Tibial nerve (tissue), 4 donors: Measurements from ENCODE around the gene KCNK7. TPM values are rescaled to one million over a fixed set of nuclear protein-coding genes. Genes with fewer than 3 reads are reported as not detected.
A peak's percentile ranks its signal among the peaks of the same experiment; 100 is the strongest.
"Not testable (repeated sequence)": the region's sequence is repeated elsewhere in the genome, so short reads cannot be mapped to it uniquely, and the experiment has no call there.

Experiments
- DNase-seq, 2 donors: peaks; one replicate each; pipeline ENCODE4 v3.0.0-alpha.2; 2019; ENCODE audit warnings: low spot score in 2 of 2
- H3K27ac ChIP-seq, 4 donors: fragments of 200-600 bp; sonication (generic) in 3 of 4; one replicate each; pipeline ENCODE4 v1.5.1; 2017 to 2019; ENCODE audit warnings: mild to moderate bottlenecking in 1 of 4
- H3K27me3 ChIP-seq, 2 donors: fragments of 200-600 bp; sonication (generic) in 1 of 2; one replicate each; pipeline versions ENCODE4 v1.5.1 to v1.6.0; 2017 to 2019
- H3K36me3 ChIP-seq, 3 donors: fragments of 200-600 bp; sonication (generic); one replicate each; pipeline ENCODE4 v1.5.1; 2018 to 2019
- H3K4me1 ChIP-seq, 4 donors: fragments of 200-600 bp; sonication (generic) in 3 of 4; one replicate each; pipeline ENCODE4 v1.5.1; 2017 to 2019
- H3K4me3 ChIP-seq, 4 donors: fragments of 200-600 bp; sonication (generic) in 3 of 4; one replicate each; pipeline ENCODE4 v1.5.1; 2017 to 2019; ENCODE audit warnings: mild to moderate bottlenecking in 1 of 4, moderate library complexity in 1 of 4
- H3K9me3 ChIP-seq, 4 donors: fragments of 200-600 bp; sonication (generic) in 3 of 4; one replicate each; pipeline ENCODE4 v1.5.1; 2017 to 2019
- EP300 ChIP-seq, 2 donors: sonication (generic); formaldehyde crosslinking; IDR thresholded peaks; one replicate each; pipeline ENCODE4 v1.6.1; 2017; ENCODE audit warnings: antibody characterized with exemption in 2 of 2, mild to moderate bottlenecking in 1 of 2
- POLR2A ChIP-seq, 2 donors: fragments of 450-650 bp; IDR thresholded peaks; one replicate each; pipeline ENCODE4 v1.6.1; 2017; ENCODE audit warnings: antibody characterized with exemption in 2 of 2, mild to moderate bottlenecking in 2 of 2, moderate library complexity in 2 of 2
- WGBS, 2 donors: methylation state at CpG; one replicate each; pipeline ENCODE4 v1.1.5; 2018; 5-methylcytosine and 5-hydroxymethylcytosine counted together
- total RNA-seq, 4 donors: library from RNA; depleted of rRNA; stranded (reverse); fragments of >200 nt; gene quantifications; one replicate each; pipeline ENCODE4 v1.1.0, GENCODE V29; 2016
- TF ChIP-seq, protein P1 (sequence below), 5 experiments: fragments of 200-600 bp in 3 of 5; fragments of 450-650 bp in 2 of 5; sonication (generic) in 3 of 5; IDR thresholded peaks; one replicate each; pipeline ENCODE4 v1.5.1; 2016 to 2019; ENCODE audit warnings: antibody characterized with exemption in 5 of 5, mild to moderate bottlenecking in 3 of 5, moderate library complexity in 2 of 5

Gene KCNK7
- total RNA-seq, 4 donors from 2014 or later = 0.63 to 3.3 (median 1.2) TPM; not detected in 1

DNA sequence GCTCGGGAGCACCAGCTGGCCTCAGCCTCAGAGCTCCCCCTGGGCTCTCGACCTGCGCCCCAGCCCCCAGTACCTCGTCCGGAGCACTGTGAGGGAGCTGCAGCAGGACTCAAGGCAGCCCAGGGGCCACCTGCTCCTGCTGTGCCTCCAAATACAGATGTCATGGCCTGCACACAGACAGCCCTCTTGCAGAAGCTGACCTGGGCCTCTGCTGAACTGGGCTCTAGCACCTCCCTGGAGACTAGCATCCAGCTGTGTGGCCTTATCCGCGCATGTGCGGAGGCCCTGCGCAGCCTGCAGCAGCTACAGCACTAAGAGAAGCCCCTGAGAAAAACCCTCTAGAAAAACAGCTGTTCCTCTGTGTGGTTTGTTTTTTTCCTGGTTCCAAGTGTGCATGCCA, 24.2 kb downstream of the KCNK7 start:
- H3K9me3 ChIP-seq = no peaks in the 10 kb centered on the region
- H3K27ac ChIP-seq = peak overlapping the region; percentile 86 to 95 (median 91)
- WGBS, 2 donors = 53% methylated on average over 6 to 9 of the region's 9 CpGs
- DNase-seq = no peak
- H3K36me3 ChIP-seq = peaks cover 0 to 5% (median 0%) of the 10 kb centered on the region in 3 donors
- peaks cover 0 to 80% (median 57%) of the 10 kb centered on the region in 4 donors for H3K4me1 ChIP-seq
- H3K27me3 ChIP-seq = no peaks in the 10 kb centered on the region
- no peak for TF ChIP-seq POLR2A (IDR thresholded peaks at IDR 0.05)
- no peak for TF ChIP-seq EP300 (IDR thresholded peaks at IDR 0.05)
- TF ChIP-seq, protein P1, sequence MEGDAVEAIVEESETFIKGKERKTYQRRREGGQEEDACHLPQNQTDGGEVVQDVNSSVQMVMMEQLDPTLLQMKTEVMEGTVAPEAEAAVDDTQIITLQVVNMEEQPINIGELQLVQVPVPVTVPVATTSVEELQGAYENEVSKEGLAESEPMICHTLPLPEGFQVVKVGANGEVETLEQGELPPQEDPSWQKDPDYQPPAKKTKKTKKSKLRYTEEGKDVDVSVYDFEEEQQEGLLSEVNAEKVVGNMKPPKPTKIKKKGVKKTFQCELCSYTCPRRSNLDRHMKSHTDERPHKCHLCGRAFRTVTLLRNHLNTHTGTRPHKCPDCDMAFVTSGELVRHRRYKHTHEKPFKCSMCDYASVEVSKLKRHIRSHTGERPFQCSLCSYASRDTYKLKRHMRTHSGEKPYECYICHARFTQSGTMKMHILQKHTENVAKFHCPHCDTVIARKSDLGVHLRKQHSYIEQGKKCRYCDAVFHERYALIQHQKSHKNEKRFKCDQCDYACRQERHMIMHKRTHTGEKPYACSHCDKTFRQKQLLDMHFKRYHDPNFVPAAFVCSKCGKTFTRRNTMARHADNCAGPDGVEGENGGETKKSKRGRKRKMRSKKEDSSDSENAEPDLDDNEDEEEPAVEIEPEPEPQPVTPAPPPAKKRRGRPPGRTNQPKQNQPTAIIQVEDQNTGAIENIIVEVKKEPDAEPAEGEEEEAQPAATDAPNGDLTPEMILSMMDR (IDR thresholded peaks at IDR 0.05) = no peak
- H3K4me3 ChIP-seq = peak overlapping the region; percentile 61 to 88 (median 71)

DNA sequence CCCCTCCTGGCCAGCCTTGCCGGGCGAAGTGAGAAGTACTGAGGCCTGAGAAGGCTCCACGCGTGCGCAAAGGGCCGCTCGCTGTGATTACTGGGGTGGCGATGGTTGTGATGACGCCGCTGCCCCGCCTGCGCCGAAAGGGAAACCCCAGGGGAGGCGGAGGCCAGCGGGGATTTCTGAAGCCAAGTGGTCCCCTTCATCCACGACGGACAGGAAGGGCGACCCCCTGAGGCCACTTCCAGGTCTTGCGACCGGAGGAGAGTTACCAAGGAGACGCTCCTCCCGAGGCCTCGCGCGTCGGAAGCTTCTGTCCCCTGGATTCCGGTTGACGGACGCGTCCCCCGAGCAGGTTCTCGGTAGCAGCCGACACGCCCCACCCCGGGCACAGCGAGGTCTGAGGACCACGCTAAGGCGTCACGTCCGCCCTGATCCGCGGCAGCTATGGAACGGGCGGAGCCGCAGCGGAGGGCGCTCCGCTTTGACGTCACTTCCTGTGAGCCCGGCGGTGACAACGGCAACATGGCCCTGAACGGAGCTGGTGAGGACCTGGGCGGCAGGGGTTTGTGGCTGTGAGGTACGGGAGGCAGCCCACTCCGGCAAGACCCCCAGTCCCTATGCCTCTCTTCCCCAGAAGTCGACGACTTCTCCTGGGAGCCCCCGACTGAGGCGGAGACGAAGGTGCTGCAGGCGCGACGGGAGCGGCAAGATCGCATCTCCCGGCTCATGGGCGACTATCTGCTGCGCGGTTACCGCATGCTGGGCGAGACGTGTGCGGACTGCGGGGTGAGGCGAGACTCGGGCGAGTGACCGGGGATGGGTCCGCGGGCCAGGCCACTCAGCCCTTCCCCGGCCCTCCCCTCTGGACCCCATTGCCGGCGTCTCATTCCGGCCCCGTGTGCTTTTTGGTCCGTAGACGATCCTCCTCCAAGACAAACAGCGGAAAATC, 25.4 kb downstream of the KCNK7 start, which contains the start of gene ZNRD2:
Gene ZNRD2, plus strand, starts transcription at position 505 of the 946 bp plus-strand sequence. Its CDS starts 15 bp downstream, at position 520.
- no peaks in the 10 kb centered on the region for H3K9me3 ChIP-seq
- no peaks in the 10 kb centered on the region for H3K27me3 ChIP-seq
- peak within 1 kb of the TSS; percentile 86 to 95 (median 94) for H3K27ac ChIP-seq
- peaks cover 0 to 80% (median 53%) of the 10 kb centered on the region in 4 donors for H3K4me1 ChIP-seq
- DNase-seq = peak; percentile 91 to 94
- peak; percentile 97 for TF ChIP-seq EP300 (IDR thresholded peaks at IDR 0.05)
- TF ChIP-seq POLR2A (IDR thresholded peaks at IDR 0.05) = peak; percentile 54 to 75
- TF ChIP-seq, protein P1 (IDR thresholded peaks at IDR 0.05) = peak; percentile 31 to 81 (median 44)
- peaks cover 0 to 5% (median 0%) of the 10 kb centered on the region in 3 donors for H3K36me3 ChIP-seq
- peak within 1 kb of the TSS; percentile 61 to 88 (median 71) for H3K4me3 ChIP-seq
- WGBS, 2 donors = 0 to 1% methylated on average over 53 to 57 of the region's 89 CpGs

DNA sequence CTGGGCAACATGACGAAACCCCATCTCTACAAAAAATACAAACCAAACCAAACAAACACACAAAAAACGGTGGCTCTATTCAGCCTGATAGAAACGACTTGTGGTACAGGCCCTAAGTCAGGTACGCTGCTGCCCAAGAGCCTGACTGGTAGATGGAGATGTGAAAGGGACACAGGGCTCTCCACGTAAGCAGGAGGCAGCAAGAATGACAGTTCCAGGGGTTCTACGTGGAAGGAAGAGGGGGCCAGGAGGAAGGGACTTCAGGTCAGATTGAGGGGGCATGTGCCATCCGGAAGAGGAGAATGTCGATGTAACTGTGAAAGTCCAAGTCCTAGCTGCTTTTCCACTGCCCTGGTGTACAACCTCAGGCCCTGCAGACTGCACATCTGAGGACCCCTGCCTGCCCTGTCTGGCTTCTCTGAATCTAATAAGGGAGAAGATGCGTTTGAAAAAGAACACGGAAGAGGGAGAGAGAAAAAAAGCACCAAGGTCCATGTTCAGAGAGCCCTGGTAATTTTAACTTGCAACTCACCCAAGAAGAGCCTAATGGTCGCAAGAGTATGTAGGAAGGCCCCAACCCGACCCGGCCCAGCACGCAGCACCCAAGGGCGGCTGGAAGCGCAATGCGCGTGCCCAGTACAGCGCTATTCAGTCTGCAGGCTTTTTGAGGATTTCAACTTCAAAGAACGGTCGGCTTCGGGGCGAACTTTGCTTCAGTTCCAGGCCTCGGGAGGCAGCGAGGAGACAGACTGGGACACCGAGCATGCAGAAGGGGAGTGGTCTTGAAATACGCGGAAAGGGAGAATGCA, 26.2 kb downstream of the KCNK7 start:
- Histone ChIP-seq H3K27me3 (no peaks in the 10 kb centered on the region), H3K4me1 (peaks cover 0 to 71% (median 49%) of the 10 kb centered on the region in 4 donors)
- TF ChIP-seq EP300 (IDR thresholded peaks at IDR 0.05) (no peak), POLR2A (IDR thresholded peaks at IDR 0.05) (no peak)
- TF ChIP-seq, protein P1 (IDR thresholded peaks at IDR 0.05) = no peak

DNA sequence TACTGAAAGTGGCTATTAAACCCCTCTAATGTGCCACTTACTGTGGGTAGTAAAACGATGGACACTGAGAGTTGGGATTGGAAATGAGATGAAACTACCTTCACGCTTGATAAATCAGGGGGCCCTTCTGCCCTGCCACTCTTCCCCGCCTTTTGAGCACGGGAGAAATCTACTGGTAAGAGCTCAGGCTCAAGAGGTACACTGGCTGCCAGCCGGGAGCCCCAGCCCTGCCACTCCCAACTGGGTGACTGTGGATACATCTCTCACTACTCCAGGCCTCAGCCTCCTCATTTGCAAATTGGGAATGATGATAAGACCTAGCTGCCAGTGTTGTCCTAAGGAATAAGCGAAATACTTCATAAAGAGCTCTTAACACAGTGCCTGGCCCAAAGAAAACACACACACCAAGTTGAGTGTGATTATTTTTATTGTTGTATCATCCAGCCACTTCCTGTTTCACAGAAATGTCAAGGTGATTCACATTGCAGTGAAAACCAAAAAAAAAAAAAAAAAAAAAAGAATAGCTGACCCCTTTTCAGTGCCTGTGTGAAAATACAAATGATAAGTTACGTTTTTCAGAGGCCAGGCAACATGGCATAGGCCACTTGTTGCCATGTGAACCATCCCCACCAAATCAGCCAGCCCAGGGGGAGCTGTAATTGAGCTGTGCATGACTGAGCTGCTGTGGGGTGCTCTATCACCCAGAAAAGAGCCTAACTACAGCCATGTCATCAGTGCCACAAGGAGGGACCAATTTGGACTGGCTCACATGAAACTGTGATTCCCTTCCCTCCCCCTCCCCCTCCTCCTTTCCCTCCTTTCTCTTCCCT, 29.8 kb downstream of the KCNK7 start:
- H3K4me1 ChIP-seq = peaks cover 0 to 50% (median 26%) of the 10 kb centered on the region in 4 donors
- TF ChIP-seq EP300 (IDR thresholded peaks at IDR 0.05) = no peak
- TF ChIP-seq POLR2A (IDR thresholded peaks at IDR 0.05) = no peak
- TF ChIP-seq, protein P1 (IDR thresholded peaks at IDR 0.05) = no peak
- H3K27ac ChIP-seq = peak overlapping the region in 3 of 4 donors; percentile 30 to 45 (median 32)
- peaks cover 0 to 5% (median 0%) of the 10 kb centered on the region in 3 donors for H3K36me3 ChIP-seq
- no peaks in the 10 kb centered on the region for H3K9me3 ChIP-seq
- no peak for DNase-seq
- H3K27me3 ChIP-seq = no peaks in the 10 kb centered on the region
- no peak overlapping the region for H3K4me3 ChIP-seq
- 76% methylated on average over 6 to 7 of the region's 7 CpGs for WGBS, 2 donors

More for the DNA sequence above, 26.2 kb downstream of the KCNK7 start:
- DNase-seq = no peak
- no peaks in the 10 kb centered on the region for H3K9me3 ChIP-seq
- WGBS, 2 donors = 7% methylated on average over 28 of the region's 28 CpGs
- H3K4me3 ChIP-seq = peak overlapping the region; percentile 61 to 88 (median 71)
- peaks cover 0 to 5% (median 0%) of the 10 kb centered on the region in 3 donors for H3K36me3 ChIP-seq
- peak overlapping the region; percentile 86 to 95 (median 94) for H3K27ac ChIP-seq

DNA sequence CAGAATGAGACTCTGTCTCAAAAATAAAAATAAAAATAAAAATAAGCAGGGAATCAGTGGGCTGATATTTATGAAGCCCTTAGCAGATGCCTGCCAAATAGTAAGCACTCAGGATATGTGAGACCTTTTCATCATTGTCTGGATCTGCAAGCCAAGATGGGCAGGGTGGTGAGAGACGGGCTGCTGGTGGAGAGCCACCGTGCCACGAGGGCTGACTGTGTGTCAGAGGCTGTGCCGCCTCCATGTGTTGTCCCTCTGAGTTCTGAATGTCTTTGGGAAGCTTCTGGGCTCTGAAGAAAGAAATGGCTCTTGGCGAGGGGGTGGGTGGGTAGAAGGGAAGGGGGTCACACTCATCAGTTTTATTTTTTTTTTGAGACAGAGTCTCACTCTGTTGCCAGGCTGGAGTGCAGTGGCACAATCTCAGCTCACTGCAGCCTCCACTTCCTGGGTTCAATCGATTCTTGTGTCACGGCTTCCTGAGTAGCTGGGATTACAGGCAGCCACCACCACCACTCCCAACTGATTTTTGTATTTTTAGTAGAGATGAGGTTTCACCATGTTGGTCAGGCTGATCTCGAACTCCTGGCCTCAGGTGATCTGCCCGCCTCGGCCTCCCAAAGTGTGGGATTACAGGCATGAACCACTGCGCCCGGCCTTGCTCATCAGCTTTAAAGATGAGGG, 30.6 kb downstream of the KCNK7 start:
- H3K4me3 ChIP-seq, H3K9me3 ChIP-seq, DNase-seq, H3K36me3 ChIP-seq, H3K27me3 ChIP-seq: not testable (repeated sequence)
- Histone ChIP-seq H3K27ac (peak overlapping the region in 3 of 4 donors; percentile 27 to 45 (median 32)), H3K4me1 (peaks cover 0 to 55% (median 30%) of the 10 kb centered on the region in 4 donors)
- WGBS, 2 donors = 82 to 89% methylated on average over 12 of the region's 12 CpGs
